ENCODE measurements around the gene CIDEC. TPM values are rescaled to one million over a fixed set of nuclear protein-coding genes. Genes with fewer than 3 reads are reported as not detected.

CIDEC gene
- not detected in 2 replicates for total RNA-seq

DNA sequence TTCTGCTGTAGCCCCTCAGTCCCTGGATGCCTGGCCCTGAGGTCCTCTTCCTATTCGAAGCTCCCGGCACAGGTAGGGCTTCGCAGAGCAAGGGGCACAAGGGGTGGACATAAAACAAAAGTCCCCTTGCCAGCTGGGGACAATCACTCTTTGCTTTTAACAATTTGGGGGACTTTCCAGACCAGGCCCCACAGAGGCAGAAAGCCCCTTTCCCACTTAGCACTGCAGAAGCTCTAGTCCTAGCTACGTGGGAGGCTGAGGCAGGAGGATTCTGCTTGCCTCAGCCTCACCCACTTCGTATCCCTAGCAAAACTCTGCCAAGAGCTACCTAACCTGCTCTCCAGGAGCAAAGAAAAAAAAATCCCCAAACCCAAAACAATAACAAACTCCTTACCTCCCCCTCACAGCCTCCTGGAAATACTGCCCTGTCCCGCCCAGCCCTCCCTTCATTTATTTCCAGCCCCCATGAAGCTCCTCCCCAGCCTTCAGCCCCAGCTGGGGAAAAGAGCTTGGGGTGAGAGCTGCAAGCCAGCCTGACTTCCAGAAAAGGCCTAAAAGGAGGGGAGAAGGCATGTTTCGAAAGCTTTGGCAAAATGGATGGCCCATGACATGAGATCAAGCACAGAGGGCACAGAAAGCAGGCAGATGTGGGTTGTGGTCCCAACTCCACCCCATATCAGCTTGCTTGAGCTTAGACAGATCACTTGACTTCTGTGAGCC lies at the start of gene CIDEC:
CIDEC (minus strand) TSS at position 424 of the 720 bp plus-strand sequence. CDS start 1,767 bp downstream, outside the sequence.

GRCh38 chr3:9916734-9917680 lies 37.0 kb upstream of the CIDEC start, which contains the start of gene IL17RC:
TSS of gene IL17RC (plus strand) at chr3:9917098. CDS start at chr3:9917316, 218 bp downstream.

DNA sequence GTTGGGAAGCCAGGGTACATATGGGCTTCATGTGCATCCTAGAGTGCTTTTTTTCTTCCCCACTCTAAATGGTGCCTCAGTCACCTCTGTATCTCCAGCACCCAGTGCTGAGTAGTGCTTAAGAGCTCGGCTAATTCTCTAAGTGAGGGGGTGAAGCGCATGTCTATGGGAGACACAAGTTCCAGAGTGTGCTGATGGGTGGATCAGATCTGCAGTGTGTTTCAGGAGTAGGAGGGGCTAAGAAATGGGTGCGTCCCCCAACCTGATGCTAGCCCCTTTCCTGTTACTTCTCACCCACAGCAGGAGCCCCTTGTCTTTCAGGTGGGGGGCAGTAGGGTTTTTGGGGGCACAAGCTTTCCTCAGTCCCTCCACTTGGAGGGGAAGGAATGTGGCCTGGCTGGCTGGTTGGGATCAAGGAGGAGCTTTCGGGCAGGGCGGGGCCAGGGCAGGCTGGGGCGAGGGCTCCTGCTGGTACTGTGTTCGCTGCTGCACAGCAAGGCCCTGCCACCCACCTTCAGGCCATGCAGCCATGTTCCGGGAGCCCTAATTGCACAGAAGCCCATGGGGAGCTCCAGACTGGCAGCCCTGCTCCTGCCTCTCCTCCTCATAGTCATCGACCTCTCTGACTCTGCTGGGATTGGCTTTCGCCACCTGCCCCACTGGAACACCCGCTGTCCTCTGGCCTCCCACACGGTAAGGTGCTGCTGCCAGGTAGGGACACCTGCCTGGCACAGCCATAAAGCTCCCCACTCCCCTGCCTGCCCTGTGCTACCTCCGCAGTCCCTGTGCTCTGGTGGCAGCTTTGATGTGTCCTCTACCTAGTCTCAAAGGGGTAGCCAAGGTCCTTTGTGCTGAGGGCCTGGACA lies 22.6 kb upstream of the CIDEC start, which contains the start of gene IL17RE:
IL17RE (plus strand) TSS at position 477 of the 866 bp plus-strand sequence; CDS start at position 562, 85 bp downstream.

GRCh38 chr3:9890249-9891071 lies 10.4 kb upstream of the CIDEC start, which contains the start of gene JAGN1:
TSS of gene JAGN1 (plus strand) at chr3:9890610. CDS start at chr3:9890723, 113 bp downstream.

GRCh38 chr3:9843715-9844438 lies 36.2 kb downstream of the CIDEC start, which contains the start of gene RPUSD3:
TSS of gene RPUSD3 (minus strand) at chr3:9844008. CDS start at chr3:9843990, 18 bp downstream.

Other genes with a start within 250 kb of the CIDEC start
- 23.7 and 25.7 TPM in 2 replicates for gene MTMR14, start 230.7 kb downstream of the CIDEC start, total RNA-seq
- gene CPNE9, start 176.4 kb downstream of the CIDEC start, total RNA-seq, result not detected in 2 replicates
- 14.5 and 19.6 TPM in 2 replicates for gene BRPF1, start 148.5 kb downstream of the CIDEC start, total RNA-seq
- gene OGG1, start 130.3 kb downstream of the CIDEC start, total RNA-seq, result 16.4 and 19.8 TPM in 2 replicates
- 37.5 and 40.3 TPM in 2 replicates for gene CAMK1, start 110.3 kb downstream of the CIDEC start, total RNA-seq
- 63.9 and 89.1 TPM in 2 replicates for gene TADA3, start 87.8 kb downstream of the CIDEC start, total RNA-seq
- 147 and 160 TPM in 2 replicates for gene ARPC4, start 87.2 kb downstream of the CIDEC start, total RNA-seq
- 19.8 and 28.8 TPM in 2 replicates for gene TTLL3, start 70.0 kb downstream of the CIDEC start, total RNA-seq
- 17.5 and 22.3 TPM in 2 replicates for gene RPUSD3, start 36.2 kb downstream of the CIDEC start, total RNA-seq
- gene JAGN1, start 10.4 kb upstream of the CIDEC start, total RNA-seq, result 23.5 and 23.8 TPM in 2 replicates
- 0.89 and 2.1 TPM in 2 replicates for gene IL17RE, start 22.6 kb upstream of the CIDEC start, total RNA-seq
- gene IL17RC, start 36.8 kb upstream of the CIDEC start, total RNA-seq, result 22.2 and 32.3 TPM in 2 replicates
- gene CRELD1, start 53.6 kb upstream of the CIDEC start, total RNA-seq, result 76.0 and 154 TPM in 2 replicates
- gene PRRT3, start 72.2 kb upstream of the CIDEC start, total RNA-seq, result 3.9 and 4.7 TPM in 2 replicates
- 61.7 and 97.5 TPM in 2 replicates for gene EMC3, start 106.6 kb upstream of the CIDEC start, total RNA-seq
- gene FANCD2, start 146.2 kb upstream of the CIDEC start, total RNA-seq, result 3.1 and 7.4 TPM in 2 replicates
- gene FANCD2OS, start 228.0 kb upstream of the CIDEC start, total RNA-seq, result not detected in 2 replicates
- 80.3 and 90.6 TPM in 2 replicates for gene BRK1, start 235.4 kb upstream of the CIDEC start, total RNA-seq